ENCODE data around the gene EIF3B.

DNA sequence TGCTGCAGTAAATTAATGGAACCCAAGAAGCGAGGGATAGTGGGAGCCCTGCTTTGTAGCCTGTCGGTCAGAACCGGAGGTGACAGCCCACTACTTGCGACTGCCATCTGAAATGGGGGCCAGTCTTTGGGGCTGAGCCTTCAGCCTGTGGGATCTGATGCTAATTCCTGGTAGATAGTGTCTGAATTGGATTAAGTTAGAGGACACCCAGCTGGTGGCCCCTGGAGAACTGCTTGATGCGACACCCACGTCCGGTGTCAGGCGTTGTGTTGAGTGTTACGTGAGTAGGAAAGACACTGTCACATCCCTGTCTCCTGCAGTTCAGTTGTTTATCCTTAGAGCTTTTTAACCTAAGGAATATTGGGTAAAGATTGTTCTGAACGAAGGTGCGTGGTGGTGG is 5.0 kb downstream of the EIF3B start:
- TF ChIP-seq POLR2A (IDR thresholded peaks at IDR 0.05; ENCODE audit: low read depth, low read length) = no peak
- TF ChIP-seq POLR2AphosphoS5 (IDR thresholded peaks at IDR 0.05; ENCODE audit: low read depth, low read length) = peak; percentile 39; the same call in 1 of the 2 replicates
- no peak for TF ChIP-seq PAX5 (IDR thresholded peaks at IDR 0.05; ENCODE audit: insufficient read depth, low read length, severe bottlenecking)
- TF ChIP-seq TAF1 (IDR thresholded peaks at IDR 0.05; ENCODE audit: low read depth, low read length) = no peak
